Thymus (tissue), 11 donors: ENCODE data around the gene JMJD8. TPM values are rescaled to one million over a fixed set of nuclear protein-coding genes. Genes with fewer than 3 reads are reported as not detected.

Experiments used
- DNase-seq, 9 donors: peaks; one replicate each; pipeline ENCODE4 v3.0.0-alpha.2; 2013; ENCODE audit warnings: low spot score in 9 of 9, low read depth in 6 of 9, missing footprints in 1 of 9
- H3K27ac ChIP-seq, 2 donors: one replicate each; pipeline ENCODE4 v1.5.1; 2013; ENCODE audit warnings: control low read depth in 1 of 2, low read depth in 1 of 2, low read length in 1 of 2, mild to moderate bottlenecking in 1 of 2, moderate library complexity in 1 of 2
- H3K27me3 ChIP-seq, 2 donors: one replicate each; pipeline ENCODE4 v1.5.1; 2013; ENCODE audit warnings: low read length in 1 of 2; ENCODE audit not compliant: control insufficient read depth in 2 of 2, insufficient read depth in 1 of 2
- H3K36me3 ChIP-seq, 2 donors: one replicate each; pipeline ENCODE4 v1.5.1; 2013; ENCODE audit warnings: low read length in 1 of 2, mild to moderate bottlenecking in 1 of 2, moderate library complexity in 1 of 2; ENCODE audit not compliant: control insufficient read depth in 2 of 2, insufficient read depth in 2 of 2
- H3K4me1 ChIP-seq, 2 donors: one replicate each; pipeline ENCODE4 v1.5.1; 2013; ENCODE audit warnings: low read length in 2 of 2; ENCODE audit not compliant: control insufficient read depth in 2 of 2, insufficient read depth in 2 of 2
- H3K4me3 ChIP-seq, 2 donors: one replicate each; pipeline ENCODE4 v1.5.1; 2013; ENCODE audit warnings: low read length in 2 of 2, control low read depth in 1 of 2, mild to moderate bottlenecking in 1 of 2
- H3K9me3 ChIP-seq, 2 donors: one replicate each; pipeline ENCODE4 v1.5.1; 2013; ENCODE audit warnings: low read length in 1 of 2, mild to moderate bottlenecking in 1 of 2; ENCODE audit not compliant: control insufficient read depth in 2 of 2, insufficient read depth in 1 of 2
- WGBS: extraction: QIAGEN DNeasy Blood & Tissue Kit; methylation state at CpG from one replicate; pipeline ENCODE4 v1.1.7; 2013; 5-methylcytosine and 5-hydroxymethylcytosine counted together
- polyA plus RNA-seq: library from polyadenylated mRNA; stranded (reverse); fragments of 200-250 nt; gene quantifications from one replicate; pipeline ENCODE4 v1.2.3, GENCODE V29; 2013
- total RNA-seq: library from RNA; stranded (reverse); fragments of 120-200 nt; gene quantifications from one replicate; pipeline ENCODE4 v1.2.4, GENCODE V29; 2013
- donor health status: healthy.

JMJD8 gene
- total and polyA plus RNA-seq, 2 donors = 23.4 to 31.2 TPM

DNA sequence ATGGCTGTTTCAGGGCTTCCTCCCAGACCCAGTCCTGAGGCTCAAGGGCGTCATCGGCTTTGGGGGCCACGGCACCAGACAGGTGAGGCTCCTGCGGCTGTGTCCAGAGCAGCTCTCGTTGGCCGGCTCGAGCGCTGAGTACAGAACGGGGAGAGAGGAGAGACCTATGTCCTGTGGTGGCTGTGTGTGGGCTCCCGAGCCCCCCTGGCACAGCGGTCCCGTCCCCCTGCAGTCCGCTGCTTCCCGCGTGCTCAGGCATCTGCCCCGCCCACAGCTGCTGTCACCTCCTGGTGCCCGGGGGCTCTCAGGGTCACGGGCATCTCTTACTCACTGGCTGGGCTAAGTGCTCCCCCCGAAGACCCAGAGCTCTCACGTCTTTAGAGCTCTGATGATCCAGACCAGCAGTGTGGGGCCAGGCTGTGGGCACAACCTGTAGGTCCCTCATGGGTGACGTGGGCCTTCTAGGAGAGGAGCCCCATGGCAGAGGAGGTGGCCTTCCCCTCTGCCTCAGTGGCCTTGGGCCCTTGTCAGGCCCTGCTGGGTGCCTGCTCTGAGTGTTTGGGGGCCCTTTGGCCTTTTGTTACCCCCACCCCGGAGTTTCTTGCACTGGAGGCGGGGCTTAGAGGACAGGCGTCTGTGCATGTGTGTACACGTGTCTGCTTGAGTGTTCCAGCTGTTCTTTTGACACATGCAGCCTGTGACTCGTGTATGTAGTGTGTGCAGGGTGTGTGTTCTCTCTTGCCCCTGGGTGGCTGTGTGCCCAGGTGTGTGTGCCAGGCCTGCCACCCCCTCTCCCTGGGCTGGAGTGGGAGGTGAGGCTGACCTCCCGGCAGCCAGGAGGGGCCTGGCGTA is 31.5 kb downstream of the JMJD8 start:
- WGBS = 95% methylated on average over 28 of the region's 28 CpGs

DNA sequence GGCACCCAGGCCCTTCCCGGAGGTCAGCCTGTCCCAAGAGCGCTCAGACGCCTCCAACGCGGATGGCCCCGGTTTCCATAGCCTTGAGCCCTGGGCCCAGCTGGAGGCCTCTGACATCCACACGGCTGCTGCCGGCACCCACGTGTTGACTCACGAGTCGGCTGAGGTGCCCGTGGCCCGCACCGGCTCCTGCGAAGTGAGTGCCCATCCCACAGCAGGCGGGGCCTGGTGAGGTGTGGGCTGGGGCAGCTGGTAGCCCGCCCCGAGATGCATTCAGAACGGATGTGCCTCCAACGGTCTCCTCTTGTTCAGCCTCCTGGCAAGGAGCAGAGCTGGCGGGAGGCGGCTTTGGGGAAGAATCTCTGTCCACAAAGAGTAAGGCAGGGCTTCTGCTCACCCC is 32.3 kb downstream of the JMJD8 start:
- Histone ChIP-seq H3K9me3 (no peaks in the 10 kb centered on the region), H3K27me3 (no peaks in the 10 kb centered on the region), H3K36me3 (peaks cover 11 to 34% of the 10 kb centered on the region in 2 donors), H3K27ac (no peak overlapping the region), H3K4me3 (no peak overlapping the region), H3K4me1 (peaks cover 18% of the 10 kb centered on the region in 2 donors)
- WGBS = 95% methylated on average over 22 of the region's 22 CpGs
- DNase-seq = no peak

More for the DNA sequence above, 31.5 kb downstream of the JMJD8 start:
- H3K4me1 ChIP-seq = peaks cover 16 to 18% of the 10 kb centered on the region in 2 donors
- no peak for DNase-seq
- H3K27ac ChIP-seq = no peak overlapping the region
- no peaks in the 10 kb centered on the region for H3K9me3 ChIP-seq
- H3K27me3 ChIP-seq = no peaks in the 10 kb centered on the region
- H3K4me3 ChIP-seq = no peak overlapping the region
- peaks cover 14 to 42% of the 10 kb centered on the region in 2 donors for H3K36me3 ChIP-seq

DNA sequence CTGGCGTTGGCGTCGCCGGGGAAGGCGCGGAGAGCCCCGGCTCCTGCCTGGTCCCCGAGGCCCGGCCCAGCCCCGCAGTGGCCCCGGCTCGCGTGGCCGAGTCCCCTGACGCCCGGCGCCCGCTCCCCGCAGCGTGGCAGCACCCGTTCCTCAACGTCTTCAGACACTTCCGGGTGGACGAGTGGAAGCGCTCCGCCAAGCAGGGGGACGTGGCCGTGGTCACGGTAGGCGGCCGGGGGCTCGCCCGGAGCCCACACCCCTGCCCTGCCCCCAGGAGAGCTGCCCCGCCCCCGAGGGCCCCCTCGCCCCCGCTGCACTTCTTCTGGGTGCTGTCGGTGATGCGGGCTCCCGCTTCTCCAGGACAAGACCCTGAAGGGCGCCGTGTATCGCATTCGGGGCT is 34.5 kb downstream of the JMJD8 start:
- DNase-seq = no peak
- peaks cover 18% of the 10 kb centered on the region in 2 donors for H3K4me1 ChIP-seq
- no peaks in the 10 kb centered on the region for H3K9me3 ChIP-seq

DNA sequence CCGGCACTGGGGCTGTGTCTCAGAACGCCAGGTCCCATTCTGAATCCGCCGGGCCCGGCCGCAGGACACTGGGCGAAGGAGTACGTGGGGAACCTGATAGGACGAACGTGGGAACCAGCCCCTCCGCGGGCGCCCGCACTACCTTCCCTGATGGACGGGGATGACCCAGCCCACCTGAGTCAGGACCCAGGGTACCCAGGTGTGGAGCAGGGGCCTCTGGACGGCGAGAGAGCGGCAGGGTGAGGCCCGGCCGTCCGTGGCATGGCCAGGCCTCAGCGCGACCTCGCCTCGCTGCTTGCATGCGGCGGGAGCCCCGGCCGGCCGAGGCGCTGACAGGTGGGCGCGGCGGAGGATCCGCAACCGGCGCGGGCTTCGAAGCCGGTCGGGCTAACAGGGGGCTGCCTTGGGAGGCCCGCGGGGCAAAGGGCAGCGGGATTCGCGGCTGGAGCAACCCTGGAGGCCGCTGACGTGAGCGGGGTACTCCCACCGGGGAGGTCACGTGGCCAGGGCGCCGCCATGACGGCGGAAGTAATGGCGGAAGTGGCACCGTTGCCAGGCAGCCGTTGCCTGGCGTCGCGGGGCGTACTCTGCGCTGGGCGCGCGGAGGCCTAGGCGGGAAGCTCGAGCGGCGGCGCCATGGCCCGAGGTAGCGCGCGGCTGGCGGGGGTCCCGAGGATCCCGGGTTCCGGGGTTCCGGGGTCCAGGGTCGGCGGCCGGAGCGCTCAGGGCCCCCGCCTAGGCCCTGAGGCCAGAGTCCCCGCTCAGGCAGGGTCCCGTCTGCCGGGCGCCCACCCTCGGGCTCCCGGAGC is 35.1 kb downstream of the JMJD8 start, which contains the start of gene WDR90:
TSS of gene WDR90 (plus strand) at position 585 of the 809 bp plus-strand sequence. CDS start at position 637, 52 bp downstream.
- H3K27me3 ChIP-seq = peaks cover 0 to 2% of the 10 kb centered on the region in 2 donors
- no peaks in the 10 kb centered on the region for H3K9me3 ChIP-seq
- peak within 1 kb of the TSS; percentile 23 to 53 for H3K27ac ChIP-seq
- DNase-seq = peak; percentile 69 to 93 (median 84)
- H3K4me1 ChIP-seq = peaks cover 18% of the 10 kb centered on the region in 2 donors
- WGBS = under 1% methylated on average over 91 of the region's 91 CpGs
- H3K36me3 ChIP-seq = peaks cover 7 to 13% of the 10 kb centered on the region in 2 donors
- peak within 1 kb of the TSS; percentile 57 to 70 for H3K4me3 ChIP-seq

More for the DNA sequence above, 34.5 kb downstream of the JMJD8 start:
- Histone ChIP-seq H3K4me3 (peak overlapping the region; percentile 57 to 70), H3K27ac (no peak overlapping the region), H3K27me3 (no peaks in the 10 kb centered on the region), H3K36me3 (peaks cover 7 to 13% of the 10 kb centered on the region in 2 donors)
- WGBS = 3% methylated on average over 44 of the region's 44 CpGs

DNA sequence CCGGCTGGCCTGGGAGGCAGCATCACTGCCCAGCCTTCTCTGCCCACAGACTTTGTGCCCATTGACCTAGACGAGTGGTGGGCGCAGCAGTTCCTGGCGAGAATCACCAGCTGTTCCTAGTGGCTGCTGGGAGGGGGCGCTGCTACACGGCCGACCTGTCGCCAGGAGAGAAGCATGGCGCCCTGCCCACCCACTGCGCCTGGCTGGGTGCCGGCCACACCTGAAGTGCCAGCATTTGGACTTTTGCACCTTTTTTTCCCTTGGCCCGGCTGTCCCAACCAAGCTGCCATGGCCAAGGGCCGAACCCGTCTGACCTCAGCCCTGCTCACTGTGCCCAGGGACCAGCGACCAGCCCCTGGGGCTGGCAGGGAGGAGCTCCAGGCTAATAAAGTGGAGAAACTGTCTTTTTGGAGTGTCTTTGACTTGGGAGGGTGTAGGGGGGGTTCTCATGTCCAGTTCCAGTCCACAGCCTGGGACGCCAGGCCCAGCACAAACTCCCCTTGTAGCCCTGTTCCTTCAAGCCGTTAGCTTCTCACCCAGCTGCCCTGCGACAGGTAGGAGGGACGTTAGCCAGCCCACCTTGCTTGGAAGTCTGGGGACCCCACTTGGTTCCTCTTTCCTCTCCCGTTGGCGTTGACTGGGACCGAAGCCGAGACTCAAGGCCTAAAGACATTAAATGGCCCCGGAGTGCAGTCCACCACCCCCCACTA is 35.9 kb downstream of the JMJD8 start:
- peaks cover 5 to 7% of the 10 kb centered on the region in 2 donors for H3K36me3 ChIP-seq
- H3K9me3 ChIP-seq = no peaks in the 10 kb centered on the region
- H3K4me3 ChIP-seq = peak overlapping the region; percentile 57 to 70
- 37% methylated on average over 24 of the region's 24 CpGs for WGBS
- H3K27ac ChIP-seq = peak overlapping the region; percentile 23 to 43
- no peak for DNase-seq
- H3K27me3 ChIP-seq = peaks cover 3 to 9% of the 10 kb centered on the region in 2 donors
- H3K4me1 ChIP-seq = peaks cover 18% of the 10 kb centered on the region in 2 donors

DNA sequence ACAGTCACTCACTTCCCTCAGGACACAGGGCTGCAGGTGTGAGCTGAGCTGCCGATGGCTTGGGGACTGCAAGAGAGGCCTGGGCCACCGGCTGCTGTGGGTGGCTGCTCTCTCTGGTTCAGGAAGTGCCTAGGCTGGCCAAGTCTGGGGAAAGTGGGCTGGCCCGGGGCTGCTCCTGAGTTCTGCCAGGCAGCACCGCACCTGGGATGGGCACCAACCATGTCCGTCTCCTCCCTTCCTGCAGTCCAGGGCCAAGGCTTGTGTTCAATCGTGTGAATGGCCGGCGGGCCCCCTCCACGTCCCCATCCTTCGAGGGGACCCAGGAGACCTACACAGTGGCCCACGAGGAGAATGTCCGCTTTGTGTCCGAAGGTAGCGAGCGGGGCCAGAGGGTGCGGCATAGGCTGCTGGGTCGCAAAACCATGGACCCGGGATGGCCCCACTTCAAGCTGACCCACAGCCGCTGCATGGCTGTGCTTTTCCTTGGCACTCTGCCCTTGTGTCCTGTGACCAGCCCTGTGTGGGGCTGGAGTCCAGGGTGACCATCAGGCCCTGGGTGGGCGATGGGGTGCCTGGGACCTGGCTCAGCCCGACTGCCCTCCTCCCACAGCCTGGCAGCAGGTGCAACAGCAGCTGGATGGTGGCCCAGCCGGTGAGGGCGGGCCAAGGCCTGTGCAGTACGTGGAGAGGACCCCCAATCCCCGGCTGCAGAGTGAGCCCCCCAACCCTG is 36.8 kb downstream of the JMJD8 start:
- Histone ChIP-seq H3K4me1 (peaks cover 19 to 25% of the 10 kb centered on the region in 2 donors), H3K27me3 (peaks cover 12 to 18% of the 10 kb centered on the region in 2 donors), H3K36me3 (peaks cover 4 to 5% of the 10 kb centered on the region in 2 donors), H3K27ac (no peak overlapping the region), H3K4me3 (no peak overlapping the region), H3K9me3 (no peaks in the 10 kb centered on the region)
- 95% methylated on average over 25 of the region's 25 CpGs for WGBS
- no peak for DNase-seq

DNA sequence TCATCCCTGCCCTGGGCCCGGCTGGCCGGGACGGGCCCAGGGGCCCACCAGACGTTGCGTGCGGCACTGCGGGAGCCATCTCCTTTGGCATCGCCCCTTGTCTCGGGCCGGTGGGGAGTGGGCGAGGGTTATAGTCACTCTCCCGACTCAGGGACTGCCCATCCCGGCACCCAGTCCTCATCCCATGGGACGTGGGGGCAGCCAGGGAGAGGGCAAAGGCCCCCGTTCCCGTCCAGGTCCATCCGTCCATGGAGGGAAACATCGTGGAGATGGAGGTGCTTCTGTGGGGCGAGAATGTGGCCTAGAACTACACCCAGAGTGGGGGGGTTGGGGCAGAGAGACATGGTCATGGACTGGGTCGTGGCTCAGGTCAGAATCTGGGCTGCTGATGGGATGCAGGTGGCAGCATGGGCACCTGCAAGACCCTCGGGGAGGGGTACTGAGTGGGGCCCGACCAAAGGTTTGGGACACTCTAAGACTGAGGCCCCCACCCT is 37.4 kb downstream of the JMJD8 start:
- peaks cover 0 to 2% of the 10 kb centered on the region in 2 donors for H3K36me3 ChIP-seq
- peaks cover 18 to 20% of the 10 kb centered on the region in 2 donors for H3K27me3 ChIP-seq
- H3K4me1 ChIP-seq = peaks cover 23 to 25% of the 10 kb centered on the region in 2 donors
- no peak for DNase-seq
- no peaks in the 10 kb centered on the region for H3K9me3 ChIP-seq
- WGBS = 96% methylated on average over 22 of the region's 22 CpGs
- no peak overlapping the region for H3K4me3 ChIP-seq
- H3K27ac ChIP-seq = no peak overlapping the region
